Measurements from ENCODE around the gene OTOP3.

Gene OTOP3

DNA sequence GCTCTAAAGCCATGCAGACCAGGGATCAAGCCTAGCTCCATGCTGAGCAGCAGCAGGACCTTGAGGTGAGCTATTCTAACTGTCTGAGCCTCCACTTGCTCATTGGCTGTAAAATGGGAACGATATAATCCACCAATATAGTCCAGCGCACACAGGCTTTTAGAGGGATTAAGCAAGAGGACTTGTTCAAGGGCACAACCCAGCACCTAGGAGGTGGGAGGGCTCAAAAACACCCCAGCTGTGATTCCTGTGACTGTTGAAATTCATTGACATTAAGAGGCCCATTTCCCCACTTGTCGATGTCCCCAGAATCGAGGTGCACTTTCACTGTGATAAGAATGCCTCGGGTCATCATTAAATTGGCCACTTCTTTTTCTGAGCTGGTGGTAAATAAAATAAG, 16.8 kb upstream of the OTOP3 start:
- no peak for DNase-seq

- DNase-seq, result no peak
Observed at GRCh38 chr17:74919440-74920305, 16.0 kb upstream of the OTOP3 start.

GRCh38 chr17:74920306-74920620, 15.4 kb upstream of the OTOP3 start:
- no peak for DNase-seq

- no peak for DNase-seq
Observed at GRCh38 chr17:74920642-74921025, 15.1 kb upstream of the OTOP3 start.

DNA sequence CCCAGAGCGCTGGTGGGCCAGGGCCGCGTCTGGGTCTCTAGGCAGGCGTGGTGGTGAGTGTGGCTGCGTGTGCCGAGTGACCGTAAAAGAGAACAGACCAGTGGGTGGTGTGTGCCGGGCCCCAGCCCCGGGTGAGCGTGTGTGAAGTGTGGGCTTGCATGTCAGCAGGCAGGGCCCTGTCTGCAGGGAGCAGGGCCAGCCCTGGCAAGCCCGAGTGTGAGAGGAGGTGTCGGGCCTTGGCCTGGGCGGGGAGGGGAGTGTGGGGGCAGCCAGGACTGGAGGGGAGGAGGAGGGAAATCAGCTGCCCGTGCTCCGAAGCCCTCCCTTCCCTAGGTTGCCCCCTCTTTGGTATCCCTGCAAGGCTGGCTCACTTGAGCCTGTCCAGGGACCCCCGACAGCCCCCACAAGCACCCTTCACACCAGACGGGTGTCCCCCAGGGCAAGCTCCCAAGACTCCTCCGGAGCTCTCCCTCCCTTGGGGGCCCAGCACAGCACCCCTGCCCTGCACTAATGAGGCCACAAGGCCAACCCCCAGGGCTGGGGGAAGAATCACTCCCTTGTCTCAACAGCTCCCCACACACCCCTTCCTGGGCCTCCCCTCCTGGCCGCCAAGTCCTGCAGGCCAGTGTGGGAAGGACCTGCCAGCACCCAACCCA, 14.5 kb upstream of the OTOP3 start:
- no peak for DNase-seq

DNA sequence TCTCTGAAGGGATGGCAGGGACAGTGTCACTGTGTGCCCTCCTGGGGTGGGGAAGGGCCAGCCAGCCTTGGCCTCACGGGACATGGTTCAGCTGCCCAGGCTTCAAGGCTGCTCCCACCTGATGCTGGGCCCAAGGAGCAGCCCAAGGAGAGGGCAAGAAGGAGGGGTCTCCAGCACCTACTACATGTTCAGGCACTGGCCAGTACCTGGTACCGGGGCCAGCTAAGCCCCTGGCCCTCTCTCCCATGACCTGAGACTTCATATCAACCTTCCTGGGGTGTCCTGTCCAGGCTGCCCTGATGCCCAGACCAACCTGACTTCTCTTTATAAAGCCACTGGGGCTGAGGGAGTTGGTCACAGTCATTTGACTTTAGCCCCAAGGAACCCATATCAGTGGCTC, 13.9 kb upstream of the OTOP3 start:
- DNase-seq, result no peak

GRCh38 chr17:74922172-74922571, 13.5 kb upstream of the OTOP3 start:
- DNase-seq, result no peak

DNA sequence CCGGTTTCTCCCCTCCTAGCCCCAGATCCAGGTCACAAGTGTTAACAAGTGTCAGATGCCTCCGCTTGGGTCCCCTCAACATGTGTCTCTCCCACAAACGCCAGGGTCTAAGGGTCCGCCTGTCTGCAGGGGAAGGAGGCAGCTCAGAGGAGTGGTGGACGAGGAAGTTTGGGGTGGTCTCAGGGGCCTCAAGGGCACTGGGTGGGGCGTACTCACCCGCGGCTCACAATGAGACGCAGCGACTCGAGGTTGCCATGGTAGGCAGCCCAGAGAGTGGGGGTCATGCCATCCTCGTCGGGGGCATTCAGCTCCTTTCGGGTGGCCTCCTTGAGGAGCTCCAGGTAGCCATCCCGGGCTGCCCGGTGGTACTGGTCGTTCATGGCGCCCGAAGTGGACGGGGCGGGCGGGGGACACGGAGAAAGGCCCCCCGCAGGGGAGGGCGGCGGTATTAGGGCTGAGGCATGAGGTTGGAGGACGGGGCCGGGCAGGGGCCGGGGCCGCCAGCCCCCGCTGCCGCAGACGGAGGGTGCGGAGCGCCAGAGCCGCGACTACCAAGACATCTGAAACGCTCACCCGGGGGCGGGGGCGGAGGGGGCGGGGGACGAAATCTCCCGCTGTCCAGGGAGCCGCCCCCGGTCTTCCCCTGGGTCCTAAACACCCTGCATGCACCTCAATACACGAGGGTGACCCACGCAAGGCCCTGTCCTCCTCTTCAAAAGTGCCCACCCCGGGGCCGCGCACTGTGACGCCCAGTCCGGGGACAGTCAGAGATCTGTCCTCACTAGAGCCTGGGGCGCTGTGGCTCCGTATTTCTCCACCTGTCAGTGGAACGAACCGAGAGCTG, 12.8 kb upstream of the OTOP3 start, which contains the start of gene USH1G:
TSS of gene USH1G (minus strand) at position 562 of the 844 bp plus-strand sequence. CDS start at position 380, 182 bp downstream.
- DNase-seq, result no peak

- peak; percentile 45 to 60 (median 53) for DNase-seq
Observed at GRCh38 chr17:74923538-74924249, 12.0 kb upstream of the OTOP3 start.

GRCh38 chr17:74924250-74924948, 11.3 kb upstream of the OTOP3 start, which contains the start of gene OTOP2:
Gene OTOP2 (plus strand): TSS chr17:74924273. CDS start chr17:74924633, 360 bp downstream.
- DNase-seq, result no peak

- no peak for DNase-seq
Observed at GRCh38 chr17:74925242-74925641, 10.5 kb upstream of the OTOP3 start.

GRCh38 chr17:74928786-74929185, 6.9 kb upstream of the OTOP3 start:
- DNase-seq, result no peak

GRCh38 chr17:74930535-74931036, 5.1 kb upstream of the OTOP3 start:
- DNase-seq, result no peak

GRCh38 chr17:74935048-74935447, 650 bp upstream of the OTOP3 start:
- DNase-seq, result no peak

- DNase-seq, result no peak
Observed at GRCh38 chr17:74936470-74936799, 737 bp downstream of the OTOP3 start.

GRCh38 chr17:74937064-74938051, 1.7 kb downstream of the OTOP3 start:
- no peak for DNase-seq

DNA sequence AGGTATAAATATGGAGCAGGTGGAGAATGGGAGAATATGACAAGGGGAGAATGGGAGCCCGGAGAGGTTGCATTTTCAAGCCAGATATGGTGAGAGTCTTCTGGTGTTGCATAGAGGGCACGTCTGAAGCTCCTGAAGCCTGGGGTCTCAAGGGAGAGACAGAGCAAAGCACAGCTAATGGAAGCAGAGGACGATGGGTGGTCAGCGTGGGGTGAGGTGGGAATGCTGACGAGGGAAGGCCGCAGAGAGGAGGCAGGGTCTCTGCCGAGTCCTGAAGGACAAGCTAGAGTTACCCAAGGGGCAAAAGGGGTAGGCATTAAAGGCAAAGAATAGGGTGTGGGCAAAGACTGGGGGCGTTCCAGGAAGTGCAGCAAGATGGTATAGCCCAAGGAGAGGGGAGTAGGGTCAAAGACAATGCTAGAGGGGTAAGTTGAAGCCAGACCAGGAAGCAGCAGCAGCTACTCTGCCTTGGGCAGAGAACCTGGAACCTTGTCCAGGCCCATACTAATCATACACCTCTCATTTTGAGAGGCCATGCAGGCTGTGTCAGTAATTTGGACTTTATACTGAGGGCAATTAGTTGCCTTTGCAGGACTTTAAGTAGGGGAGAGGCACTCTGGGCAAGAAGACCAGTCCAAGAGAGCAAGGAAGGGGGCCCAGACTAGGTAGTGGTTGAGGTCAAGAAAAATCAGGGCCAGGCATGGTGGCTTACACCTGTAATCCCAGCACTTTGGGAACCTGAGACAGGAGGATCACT, 2.7 kb downstream of the OTOP3 start:
- no peak for DNase-seq

- no peak for DNase-seq
Observed at GRCh38 chr17:74939534-74939933, 3.8 kb downstream of the OTOP3 start.

- DNase-seq, result no peak
Observed at GRCh38 chr17:74941128-74941725, 5.5 kb downstream of the OTOP3 start.

Data from activated CD4-positive, CD25-positive, alpha-beta regulatory T cell (primary cell).